ENCODE data around the gene SPINK2.
A peak's percentile ranks its signal among the peaks of the same experiment; 100 is the strongest.

DNA sequence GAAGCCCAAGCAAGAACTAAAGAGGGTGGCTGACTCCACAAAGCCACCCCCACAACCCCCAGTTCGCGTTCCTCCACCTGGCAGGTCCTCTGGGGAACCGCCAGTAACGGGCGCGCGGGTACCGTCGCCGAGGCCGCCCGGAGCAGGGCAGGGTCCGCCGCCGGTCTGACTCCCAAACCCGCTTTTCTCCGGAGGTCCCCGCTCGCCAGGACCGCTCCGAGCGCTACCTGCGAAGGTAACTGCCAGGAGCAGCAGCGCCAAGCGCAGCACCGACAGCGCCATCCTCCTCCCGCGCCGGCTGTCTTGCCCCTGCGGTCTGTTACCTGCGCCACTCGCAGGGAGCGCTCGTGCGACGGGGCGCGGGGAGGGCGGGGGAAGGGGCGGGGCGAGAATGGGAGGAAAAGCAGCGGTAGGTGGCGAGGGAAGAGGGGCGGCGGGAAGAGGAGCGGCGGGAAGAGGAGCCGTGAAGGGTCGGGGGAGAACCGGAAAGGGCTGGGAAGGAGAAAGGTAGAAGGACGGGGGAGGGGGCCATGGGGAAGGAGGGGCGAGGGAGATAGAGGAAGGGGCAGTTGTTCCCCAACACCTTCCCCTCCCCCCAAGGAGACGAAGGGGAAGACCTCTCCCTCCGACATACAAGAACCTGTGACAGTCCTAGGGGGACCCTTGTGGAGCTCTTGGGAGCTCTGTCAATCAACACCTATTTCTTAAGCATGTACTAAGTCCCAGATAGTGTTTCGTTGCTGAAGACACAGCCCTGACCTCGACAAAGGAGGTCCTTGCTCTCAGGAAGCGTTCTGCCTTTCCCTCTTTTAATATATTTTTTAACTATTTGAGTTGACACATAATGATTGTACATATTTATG, at the start of gene SPINK2:
- TF ChIP-seq CTCF (IDR thresholded peaks at IDR 0.05 in 4 of 5, conservative IDR thresholded peaks at IDR 0.05 in 1 of 5) (peak in 1 of 5 experiments; percentile 23), POLR2A (IDR thresholded peaks at IDR 0.05) (no peak)

All from gastrocnemius medialis (tissue), 4 donors.